Stomach smooth muscle (tissue), 2 donors: ENCODE measurements around the gene KRT33A.
"Not testable (repeated sequence)": the region's sequence is repeated elsewhere in the genome, so short reads cannot be mapped to it uniquely, and the experiment has no call there.

Source experiments
- H3K27ac ChIP-seq: one replicate; pipeline ENCODE4 v1.7.0; 2013; ENCODE audit warnings: mild to moderate bottlenecking, low read length, inconsistent platforms
- H3K27me3 ChIP-seq, 2 donors: one replicate each; pipeline ENCODE4 v1.7.0; 2013; ENCODE audit warnings: low read length in 2 of 2; ENCODE audit not compliant: insufficient read depth in 2 of 2, control insufficient read depth in 1 of 2
- H3K36me3 ChIP-seq, 2 donors: one replicate each; pipeline ENCODE4 v1.7.0; 2013; ENCODE audit warnings: low read length in 2 of 2; ENCODE audit not compliant: control insufficient read depth in 2 of 2, insufficient read depth in 2 of 2
- H3K4me1 ChIP-seq: one replicate; pipeline ENCODE4 v1.7.0; 2013; ENCODE audit warnings: low read length; ENCODE audit not compliant: control insufficient read depth, insufficient read depth
- H3K4me3 ChIP-seq, 2 donors: one replicate each; pipeline ENCODE4 v1.7.0; 2013; ENCODE audit warnings: low read length in 2 of 2
- H3K9ac ChIP-seq, 2 donors: one replicate each; pipeline ENCODE4 v1.7.0; 2013; ENCODE audit warnings: low read length in 2 of 2, mild to moderate bottlenecking in 1 of 2
- H3K9me3 ChIP-seq, 2 donors: one replicate each; pipeline ENCODE4 v1.7.0; 2013; ENCODE audit warnings: low read length in 2 of 2; ENCODE audit not compliant: control insufficient read depth in 2 of 2
- donor health status: healthy.
- donor health status: Pancreatic carcinoma.

Gene KRT33A

GRCh38 chr17:41390411-41390938 lies 39.8 kb upstream of the KRT33A start:
- H3K9me3 ChIP-seq = peaks cover 2 to 3% of the 10 kb centered on the region in 2 donors
- no peaks in the 10 kb centered on the region for H3K36me3 ChIP-seq
- no peaks in the 10 kb centered on the region for H3K4me1 ChIP-seq
- no peak overlapping the region for H3K9ac ChIP-seq
- peaks cover 0 to 2% of the 10 kb centered on the region in 2 donors for H3K27me3 ChIP-seq
- H3K27ac ChIP-seq = no peak overlapping the region
- H3K4me3 ChIP-seq = no peak overlapping the region

- peaks cover 0 to 2% of the 10 kb centered on the region in 2 donors for H3K27me3 ChIP-seq
- H3K36me3 ChIP-seq = no peaks in the 10 kb centered on the region
- peaks cover 2 to 3% of the 10 kb centered on the region in 2 donors for H3K9me3 ChIP-seq
- H3K9ac ChIP-seq = no peak overlapping the region
- no peak overlapping the region for H3K4me3 ChIP-seq
- H3K27ac ChIP-seq = no peak overlapping the region
- no peaks in the 10 kb centered on the region for H3K4me1 ChIP-seq
These were observed 37.0 kb upstream of the KRT33A start for GRCh38 chr17:41387670-41388069.

- Histone ChIP-seq H3K27me3 (peaks cover 0 to 2% of the 10 kb centered on the region in 2 donors), H3K9me3 (peaks cover 2 to 3% of the 10 kb centered on the region in 2 donors), H3K27ac (no peak overlapping the region), H3K36me3 (no peaks in the 10 kb centered on the region), H3K9ac (no peak overlapping the region), H3K4me3 (no peak overlapping the region), H3K4me1 (no peaks in the 10 kb centered on the region)
These were observed 35.6 kb upstream of the KRT33A start for GRCh38 chr17:41386227-41386626.

GRCh38 chr17:41383690-41384089 lies 33.1 kb upstream of the KRT33A start:
- Histone ChIP-seq H3K4me3 (no peak overlapping the region), H3K27ac (no peak overlapping the region), H3K27me3 (peaks cover 0 to 5% of the 10 kb centered on the region in 2 donors), H3K36me3 (no peaks in the 10 kb centered on the region), H3K9ac (no peak overlapping the region), H3K4me1 (no peaks in the 10 kb centered on the region), H3K9me3 (peaks cover 2 to 3% of the 10 kb centered on the region in 2 donors)

GRCh38 chr17:41382394-41382793 lies 31.8 kb upstream of the KRT33A start:
- Histone ChIP-seq H3K27ac (no peak overlapping the region), H3K27me3 (peaks cover 0 to 8% of the 10 kb centered on the region in 2 donors), H3K4me1 (no peaks in the 10 kb centered on the region), H3K36me3 (no peaks in the 10 kb centered on the region), H3K9me3 (peaks cover 2 to 3% of the 10 kb centered on the region in 2 donors), H3K4me3 (no peak overlapping the region), H3K9ac (no peak overlapping the region)

GRCh38 chr17:41381943-41382342 lies 31.3 kb upstream of the KRT33A start, which contains the start of gene KRT34:
Gene KRT34 (minus strand): TSS chr17:41382306. CDS start chr17:41382246, 60 bp downstream.
- not testable (repeated sequence) for H3K9ac ChIP-seq, H3K27me3 ChIP-seq, H3K27ac ChIP-seq, H3K36me3 ChIP-seq, H3K4me1 ChIP-seq, H3K4me3 ChIP-seq, H3K9me3 ChIP-seq

GRCh38 chr17:41380091-41380490 lies 29.5 kb upstream of the KRT33A start:
- not testable (repeated sequence) for H3K27me3 ChIP-seq, H3K4me3 ChIP-seq, H3K9ac ChIP-seq, H3K36me3 ChIP-seq, H3K4me1 ChIP-seq, H3K9me3 ChIP-seq, H3K27ac ChIP-seq

GRCh38 chr17:41377546-41377945 lies 26.9 kb upstream of the KRT33A start:
- no peak overlapping the region for H3K27ac ChIP-seq
- peaks cover 0 to 2% of the 10 kb centered on the region in 2 donors for H3K9me3 ChIP-seq
- no peaks in the 10 kb centered on the region for H3K4me1 ChIP-seq

GRCh38 chr17:41369713-41370112 lies 19.1 kb upstream of the KRT33A start, which contains the start of gene KRT33B:
Gene KRT33B (minus strand): TSS chr17:41369813. CDS start chr17:41369750, 63 bp downstream.
- no peaks in the 10 kb centered on the region for H3K27me3 ChIP-seq
- no peaks in the 10 kb centered on the region for H3K4me1 ChIP-seq
- H3K9ac ChIP-seq = no peak within 1 kb of the TSS
- no peaks in the 10 kb centered on the region for H3K36me3 ChIP-seq
- no peak within 1 kb of the TSS for H3K4me3 ChIP-seq
- no peak within 1 kb of the TSS for H3K27ac ChIP-seq
- no peaks in the 10 kb centered on the region for H3K9me3 ChIP-seq

More at GRCh38 chr17:41377546-41377945, 26.9 kb upstream of the KRT33A start:
- H3K36me3 ChIP-seq = no peaks in the 10 kb centered on the region
- peaks cover 0 to 8% of the 10 kb centered on the region in 2 donors for H3K27me3 ChIP-seq
- H3K9ac ChIP-seq = no peak overlapping the region
- H3K4me3 ChIP-seq = no peak overlapping the region

- Histone ChIP-seq H3K4me1 (no peaks in the 10 kb centered on the region), H3K27ac (no peak overlapping the region), H3K27me3 (no peaks in the 10 kb centered on the region), H3K9ac (no peak overlapping the region), H3K9me3 (no peaks in the 10 kb centered on the region), H3K4me3 (no peak overlapping the region), H3K36me3 (no peaks in the 10 kb centered on the region)
These were observed 18.4 kb upstream of the KRT33A start for GRCh38 chr17:41369023-41369422.

- no peaks in the 10 kb centered on the region for H3K27me3 ChIP-seq
- no peaks in the 10 kb centered on the region for H3K4me1 ChIP-seq
- H3K9me3 ChIP-seq = no peaks in the 10 kb centered on the region
- no peaks in the 10 kb centered on the region for H3K36me3 ChIP-seq
- no peak overlapping the region for H3K4me3 ChIP-seq
- no peak overlapping the region for H3K9ac ChIP-seq
- H3K27ac ChIP-seq = no peak overlapping the region
These were observed 16.9 kb upstream of the KRT33A start for GRCh38 chr17:41367426-41368075.
